HG02610 (cell line): ENCODE data around the gene ZNF462.

Experiments used
- ATAC-seq: cut with Tn5 transposase; IDR thresholded peaks from one replicate; pipeline ENCODE4 v1.9.1; 2021; ENCODE audit warnings: mild to moderate bottlenecking, moderate library complexity; ENCODE audit not compliant: unreplicated experiment

ZNF462 gene

DNA sequence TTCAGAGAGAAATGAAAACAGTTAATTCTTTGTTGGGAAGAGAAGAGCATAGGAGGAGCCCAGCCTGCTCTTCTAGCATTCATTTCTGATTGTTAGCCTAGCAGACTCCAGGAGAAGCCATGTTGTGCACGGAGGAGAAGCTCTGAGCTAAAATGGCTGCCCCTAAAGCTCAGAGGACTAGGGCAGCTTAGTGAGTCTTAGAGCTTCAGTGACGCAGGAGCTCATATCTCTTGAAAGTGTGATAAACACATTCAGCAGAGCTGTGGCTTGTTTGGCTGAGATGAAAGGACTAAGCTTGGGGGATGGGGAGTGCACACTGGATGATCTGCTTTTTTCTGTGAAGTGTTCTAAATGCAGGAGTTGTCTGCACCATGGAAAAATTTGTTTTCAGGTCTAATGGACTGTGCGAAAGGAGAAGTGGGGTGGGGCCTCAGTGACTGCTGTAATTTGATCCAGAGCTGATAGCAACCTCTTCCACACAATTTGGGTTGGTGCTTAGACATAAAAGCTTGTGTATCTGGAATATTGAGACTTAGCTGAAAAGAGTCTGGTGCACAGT is 58.5 kb downstream of the ZNF462 start:
- ATAC-seq = no peak

- ATAC-seq = no peak
These were observed 59.1 kb downstream of the ZNF462 start for GRCh38 chr9:106922026-106922425.

DNA sequence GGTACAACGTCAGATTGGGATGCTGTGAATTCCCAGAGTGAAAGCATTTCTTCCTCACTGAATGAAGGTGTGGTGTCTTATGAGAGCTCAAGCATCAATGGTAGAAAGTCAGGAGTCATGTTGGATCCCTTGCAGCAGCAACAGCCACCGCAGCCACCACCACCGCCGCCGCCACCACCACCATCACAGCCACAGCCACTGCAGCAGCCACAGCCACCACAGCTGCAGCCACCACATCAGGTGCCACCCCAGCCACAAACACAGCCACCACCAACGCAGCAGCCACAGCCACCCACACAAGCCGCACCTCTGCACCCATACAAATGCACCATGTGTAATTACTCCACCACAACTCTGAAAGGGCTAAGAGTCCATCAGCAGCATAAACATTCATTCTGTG is 62.4 kb downstream of the ZNF462 start:
- no peak for ATAC-seq

DNA sequence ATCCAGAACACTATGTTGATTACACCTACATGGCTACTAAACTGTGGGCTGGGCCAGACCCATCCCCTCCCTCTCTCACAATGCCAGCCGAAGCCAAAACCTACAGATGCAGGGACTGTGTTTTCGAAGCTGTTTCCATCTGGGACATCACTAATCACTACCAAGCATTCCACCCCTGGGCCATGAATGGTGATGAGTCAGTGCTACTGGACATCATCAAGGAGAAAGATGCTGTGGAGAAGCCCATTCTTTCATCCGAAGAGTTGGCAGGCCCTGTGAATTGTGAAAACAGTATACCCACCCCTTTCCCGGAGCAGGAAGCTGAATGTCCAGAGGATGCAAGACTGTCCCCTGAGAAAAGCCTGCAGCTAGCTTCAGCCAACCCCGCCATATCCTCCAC is 65.0 kb downstream of the ZNF462 start:
- ATAC-seq = no peak

- ATAC-seq = no peak
These were observed 65.4 kb downstream of the ZNF462 start for GRCh38 chr9:106928350-106928749.

GRCh38 chr9:106929471-106930177 is 66.7 kb downstream of the ZNF462 start:
- ATAC-seq = no peak

DNA sequence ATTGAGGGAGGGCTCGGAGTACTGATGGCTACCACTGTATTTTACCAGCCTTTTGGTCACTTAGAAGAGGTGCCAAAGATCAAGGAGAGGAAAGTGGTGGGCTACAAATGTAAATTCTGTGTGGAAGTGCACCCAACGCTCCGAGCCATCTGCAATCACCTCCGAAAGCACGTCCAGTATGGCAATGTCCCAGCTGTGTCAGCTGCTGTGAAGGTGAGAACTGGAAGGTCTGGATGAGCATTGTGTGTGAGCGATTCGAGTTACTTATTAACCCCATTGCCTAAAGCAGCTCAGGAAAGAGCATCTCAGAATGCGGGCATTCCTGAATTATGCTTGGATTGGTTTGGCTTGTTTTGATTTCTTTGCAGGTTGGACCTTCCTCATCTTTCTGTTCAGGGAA is 67.5 kb downstream of the ZNF462 start:
- ATAC-seq = no peak

- ATAC-seq = no peak
These were observed 68.5 kb downstream of the ZNF462 start for GRCh38 chr9:106931466-106931865.

GRCh38 chr9:106932178-106932577 is 69.2 kb downstream of the ZNF462 start:
- ATAC-seq = no peak

DNA sequence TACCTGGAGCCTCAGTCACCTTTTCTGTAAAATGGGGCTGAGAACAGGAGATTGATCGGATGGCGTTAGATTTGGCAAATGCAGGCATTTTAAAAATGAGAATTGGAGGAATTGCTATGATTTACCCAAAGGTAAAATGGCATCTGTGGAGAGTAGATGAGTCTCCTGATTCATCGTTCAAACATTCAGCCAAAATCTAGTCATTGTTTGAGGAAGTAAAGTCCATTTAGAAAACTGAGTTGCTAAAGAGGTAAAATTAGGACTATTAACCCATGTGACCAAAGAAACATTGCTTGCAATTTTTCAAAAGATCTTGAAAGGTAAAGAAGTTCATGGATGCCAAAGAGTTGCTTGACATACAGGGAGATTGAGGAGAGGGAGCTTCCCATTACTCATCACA is 69.7 kb downstream of the ZNF462 start:
- no peak for ATAC-seq

DNA sequence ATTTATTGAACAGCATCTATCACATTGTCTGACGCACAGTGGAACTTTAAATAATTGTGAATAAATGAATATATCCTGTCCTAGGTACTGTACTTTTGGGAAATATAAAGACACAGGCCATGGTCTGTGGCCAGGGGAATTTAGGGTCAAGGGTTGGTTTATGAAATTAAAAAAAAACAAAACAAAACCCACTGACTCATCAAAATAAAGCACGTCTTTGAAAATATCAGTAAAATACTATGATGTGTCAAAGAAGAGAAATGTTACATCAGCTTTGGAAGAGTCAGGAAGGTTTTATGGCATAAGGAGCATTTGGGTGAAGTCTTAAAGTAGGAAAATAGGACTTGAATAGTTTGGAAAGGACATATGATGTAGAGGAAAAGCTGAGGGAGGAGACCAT is 70.5 kb downstream of the ZNF462 start:
- ATAC-seq = no peak

- no peak for ATAC-seq
These were observed 71.7 kb downstream of the ZNF462 start for GRCh38 chr9:106934442-106935238.

DNA sequence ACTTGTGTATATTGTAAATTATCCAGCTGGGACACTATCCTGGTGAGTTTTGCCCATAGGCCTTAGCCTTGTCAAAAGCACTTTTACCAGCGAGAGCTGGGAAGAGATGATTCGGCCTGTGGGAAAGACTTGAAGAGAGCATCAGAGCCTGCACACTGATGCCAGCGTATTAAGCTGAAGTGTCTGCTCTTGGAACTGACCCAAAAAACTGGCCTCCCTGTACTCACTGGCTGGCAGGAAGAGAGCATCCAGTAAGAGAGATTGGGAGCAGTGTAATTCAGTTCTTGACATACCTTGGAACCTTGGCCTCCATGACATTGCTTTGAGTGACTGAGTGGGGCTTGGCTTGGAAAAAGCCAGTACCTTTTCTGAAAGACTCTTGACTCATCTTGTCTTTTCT is 73.7 kb downstream of the ZNF462 start:
- no peak for ATAC-seq

GRCh38 chr9:106941916-106942315 is 79.0 kb downstream of the ZNF462 start:
- ATAC-seq = no peak

DNA sequence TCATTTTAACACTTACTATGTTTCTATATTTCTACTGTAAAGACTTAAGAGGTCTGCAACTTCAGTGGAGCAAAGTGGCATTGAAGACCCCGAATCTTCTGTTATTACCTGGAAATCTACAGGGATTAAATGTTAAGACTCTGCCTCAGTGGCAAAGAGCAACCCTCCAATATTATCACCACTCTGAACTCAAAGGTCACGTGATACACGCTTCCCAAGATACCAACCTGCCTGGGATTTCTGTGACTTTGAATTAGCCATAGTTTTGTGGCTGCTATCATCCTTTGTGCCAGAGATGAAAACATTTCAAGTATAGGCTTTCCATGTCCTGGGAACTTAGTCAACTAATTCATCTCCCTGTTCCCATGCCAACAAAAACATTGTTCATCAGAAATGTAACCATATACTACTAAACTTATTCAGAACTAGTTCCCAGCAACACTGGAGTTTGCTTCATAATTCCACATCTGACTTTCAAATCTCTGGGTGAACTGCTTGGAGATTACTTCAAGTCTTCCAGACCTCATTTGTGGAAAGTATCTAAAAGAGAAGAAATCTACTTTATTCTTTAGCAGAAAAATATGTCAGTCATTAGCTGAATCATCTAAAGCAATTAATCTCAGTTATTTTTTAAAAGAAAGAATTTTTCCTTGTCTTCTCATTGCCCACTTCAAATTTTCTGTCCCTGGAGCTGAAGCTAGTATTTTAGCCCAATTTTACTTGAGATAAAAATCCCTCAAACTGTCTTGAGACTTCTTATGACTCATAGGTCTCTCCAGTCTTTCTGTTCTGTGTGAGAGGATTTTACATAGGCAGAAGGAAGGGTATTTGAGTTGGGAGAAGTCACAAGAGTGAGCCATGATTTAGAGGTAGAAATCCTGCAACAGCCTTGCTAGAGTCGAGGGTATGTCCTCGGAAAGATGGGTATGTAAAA is 83.0 kb downstream of the ZNF462 start:
- no peak for ATAC-seq

- ATAC-seq = no peak
These were observed 84.3 kb downstream of the ZNF462 start for GRCh38 chr9:106947106-106947900.

DNA sequence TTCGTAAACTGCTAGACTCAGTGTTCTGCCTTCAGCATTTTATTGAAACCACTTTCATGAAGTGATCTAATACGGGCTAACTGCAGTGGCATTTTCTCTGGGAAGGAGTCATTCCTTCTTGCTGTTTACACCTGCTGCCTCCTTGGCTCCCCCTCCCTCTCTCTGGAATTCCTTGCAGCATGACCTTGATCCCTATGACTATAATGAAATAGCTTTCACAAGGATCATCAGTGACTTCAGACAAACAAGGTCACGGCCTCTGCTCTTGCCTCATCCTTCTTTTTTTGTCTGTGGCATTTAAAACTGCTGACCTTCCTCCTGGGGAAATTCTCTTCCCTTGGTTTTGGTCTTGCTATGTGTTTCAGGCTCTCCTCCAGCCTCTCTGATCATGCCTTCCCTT is 90.2 kb downstream of the ZNF462 start:
- ATAC-seq = no peak

GRCh38 chr9:106954558-106954957 is 91.6 kb downstream of the ZNF462 start:
- no peak for ATAC-seq

DNA sequence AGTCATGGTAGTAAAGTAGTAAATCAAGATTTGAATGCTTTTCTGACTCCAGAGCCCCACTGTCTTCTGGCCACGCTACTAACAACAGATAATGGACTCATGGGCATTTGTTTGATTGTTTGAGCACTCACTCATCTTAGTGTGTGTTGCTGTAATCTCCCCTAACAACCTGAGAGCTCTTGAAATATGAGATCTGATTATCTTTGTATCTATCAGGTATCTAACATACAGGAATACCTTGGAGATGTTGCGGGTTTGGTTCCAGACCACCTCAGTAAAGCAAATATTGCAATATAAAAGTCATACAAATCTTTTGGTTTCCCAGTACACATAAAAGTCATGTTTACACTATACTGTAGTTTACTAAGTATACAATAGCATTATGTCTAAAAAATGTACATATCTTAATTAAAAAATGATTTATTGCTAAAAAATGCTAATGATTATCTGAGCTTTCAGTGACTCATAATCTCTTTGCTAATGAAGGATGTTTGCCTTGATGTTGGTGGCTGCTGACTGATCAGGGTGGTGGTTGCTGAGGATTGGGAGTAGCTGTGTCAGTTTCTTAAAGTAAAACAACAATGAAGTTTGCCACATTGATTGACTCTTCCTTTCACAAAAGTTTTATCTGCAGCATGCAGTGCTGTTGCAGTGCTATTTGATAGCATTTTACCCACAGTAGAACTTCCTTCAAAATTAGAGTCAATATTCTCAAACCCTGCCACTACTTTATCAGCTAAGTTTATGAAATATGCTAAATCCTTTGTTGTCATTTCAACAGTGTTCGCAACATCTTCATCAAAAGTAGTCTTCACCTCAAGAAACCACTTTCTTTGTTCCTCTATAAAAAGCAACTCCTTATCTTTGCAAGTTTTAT is 92.2 kb downstream of the ZNF462 start:
- ATAC-seq = no peak
